IMR-90 (cell line): ENCODE results near the gene CD1D. TPM values are rescaled to one million over a fixed set of nuclear protein-coding genes. Genes with fewer than 3 reads are reported as not detected.

ENCODE experiments used
- ATAC-seq: fragments of 200-7000 bp; cut with Tn5 transposase; 2 replicates; pipeline ENCODE4 v1.9.1; 2020; ENCODE audit warnings: low read depth, mild to moderate bottlenecking, moderate library complexity
- BruUV-seq: library from RNA; stranded (reverse); fragments of 400-500 nt; replicated peaks from 2 replicates; lab custom pipeline; 2021; lab: Mats Ljungman, UMichigan
- CTCF ChIA-PET: fragments of 300-600 bp; formaldehyde crosslinking; extraction: SDS; loops from one replicate; lab custom pipeline; 2021; ENCODE audit warnings: antibody characterized with exemption; lab: Yijun Ruan, JAX
- POLR2A ChIA-PET: fragments of 300-600 bp; sonication (Branson Sonifier 250); formaldehyde crosslinking; loops from one replicate; lab custom pipeline; 2022; ENCODE audit warnings: antibody characterized with exemption; ENCODE audit not compliant: unreplicated experiment; lab: Charles Lee
- DNase-seq: peaks from one replicate; pipeline ENCODE4 v3.0.0; 2013
- H2AFZ ChIP-seq: replicated peaks from 2 replicates; pipeline ENCODE3; 2013; ENCODE audit warnings: low read length, mild to moderate bottlenecking; ENCODE audit not compliant: poor library complexity
- H2AK5ac ChIP-seq: 2 replicates; pipeline ENCODE4 v1.6.1; 2013; ENCODE audit warnings: low read depth, low read length, inconsistent platforms
- H2AK9ac ChIP-seq: replicated peaks from 2 replicates; pipeline ENCODE3; 2013; ENCODE audit warnings: mild to moderate bottlenecking, low read depth, low read length, moderate library complexity; ENCODE audit not compliant: poor library complexity
- H2BK120ac ChIP-seq: 2 replicates; pipeline ENCODE4 v1.6.1; 2013; ENCODE audit warnings: low read depth, low read length, inconsistent platforms
- H2BK15ac ChIP-seq: 3 replicates; pipeline ENCODE4 v1.6.1; 2013; ENCODE audit warnings: low read depth, low read length, inconsistent platforms
- H2BK20ac ChIP-seq: 2 replicates; pipeline ENCODE4 v1.6.1; 2013; ENCODE audit warnings: low read depth, mild to moderate bottlenecking, inconsistent platforms, low read length, moderate library complexity
- H2BK5ac ChIP-seq: 2 replicates; pipeline ENCODE4 v1.6.1; 2013; ENCODE audit warnings: mild to moderate bottlenecking, low read depth, low read length, inconsistent platforms; ENCODE audit not compliant: poor library complexity, severe bottlenecking
- H3K14ac ChIP-seq: replicated peaks from 2 replicates; pipeline ENCODE4 v1.6.1; 2013; ENCODE audit warnings: low read depth, low read length, inconsistent platforms
- H3K18ac ChIP-seq: 2 replicates; pipeline ENCODE4 v1.6.1; 2013; ENCODE audit warnings: low read depth, low read length, control low read depth
- H3K23ac ChIP-seq: 2 replicates; pipeline ENCODE4 v1.6.1; 2013; ENCODE audit warnings: low read depth, low read length, inconsistent platforms
- H3K27ac ChIP-seq: 2 replicates; pipeline ENCODE4 v1.5.1; 2013; ENCODE audit warnings: mild to moderate bottlenecking, control low read depth, low read length; ENCODE audit not compliant: insufficient read depth
- H3K27me3 ChIP-seq: 2 replicates; pipeline ENCODE4 v1.6.1; 2013; ENCODE audit warnings: low read length; ENCODE audit not compliant: control insufficient read depth, insufficient read depth
- H3K36me3 ChIP-seq: 2 replicates; pipeline ENCODE4 v1.6.1; 2013; ENCODE audit warnings: low read length, mixed read lengths; ENCODE audit not compliant: control insufficient read depth, insufficient read depth
- H3K4ac ChIP-seq: 2 replicates; pipeline ENCODE4 v1.6.1; 2013; ENCODE audit warnings: low read depth, low read length, inconsistent platforms
- H3K4me1 ChIP-seq: 2 replicates; pipeline ENCODE4 v1.6.1; 2013; ENCODE audit warnings: low read length, mixed read lengths; ENCODE audit not compliant: control insufficient read depth, insufficient read depth
- H3K4me2 ChIP-seq: 2 replicates; pipeline ENCODE4 v1.6.1; 2013; ENCODE audit warnings: low read depth, mild to moderate bottlenecking, control low read depth, low read length, moderate library complexity
- H3K4me3 ChIP-seq: 2 replicates; pipeline ENCODE4 v1.5.1; 2013; ENCODE audit warnings: low read depth, mild to moderate bottlenecking, control low read depth, low read length, moderate library complexity; ENCODE audit not compliant: insufficient read depth
- H3K56ac ChIP-seq: 2 replicates; pipeline ENCODE4 v1.6.1; 2013; ENCODE audit warnings: low read length, inconsistent platforms; ENCODE audit not compliant: insufficient read depth; ENCODE audit errors: extremely low read depth
- H3K79me1 ChIP-seq, 2 experiments: 2 replicates each; pipeline ENCODE4 v1.6.1; 2013; ENCODE audit warnings: low read length in 2 of 2, inconsistent platforms in 1 of 2, low read depth in 1 of 2
- H3K9ac ChIP-seq: 2 replicates; pipeline ENCODE4 v1.6.1; 2013; ENCODE audit warnings: low read depth, low read length, control low read depth
- H3K9me1 ChIP-seq: 2 replicates; pipeline ENCODE4 v1.6.1; 2013; ENCODE audit warnings: low read length, inconsistent platforms; ENCODE audit not compliant: insufficient read depth
- H3K9me3 ChIP-seq: 2 replicates; pipeline ENCODE4 v1.6.1; 2013; ENCODE audit warnings: low read length; ENCODE audit not compliant: control insufficient read depth, insufficient read depth
- H4K20me1 ChIP-seq: 2 replicates; pipeline ENCODE4 v1.6.1; 2013; ENCODE audit warnings: low read length, inconsistent platforms; ENCODE audit not compliant: insufficient read depth
- H4K5ac ChIP-seq: 2 replicates; pipeline ENCODE4 v1.6.1; 2013; ENCODE audit warnings: mild to moderate bottlenecking, low read depth, low read length, control low read depth
- H4K8ac ChIP-seq, 2 experiments: 2 replicates each; pipeline ENCODE4 v1.6.1; 2013; ENCODE audit warnings: low read depth in 2 of 2, low read length in 2 of 2, control low read depth in 1 of 2, inconsistent platforms in 1 of 2
- H4K91ac ChIP-seq: 2 replicates; pipeline ENCODE4 v1.6.1; 2013; ENCODE audit warnings: low read depth, low read length, inconsistent platforms; ENCODE audit not compliant: insufficient read depth
- CEBPB ChIP-seq: IDR thresholded peaks from 2 replicates; pipeline ENCODE4 v1.6.1; 2012; ENCODE audit warnings: low read depth, low read length, improper control_type of control experiment
- CTCF ChIP-seq: conservative IDR thresholded peaks from 2 replicates; pipeline ENCODE4 v1.5.1; 2012; ENCODE audit warnings: mild to moderate bottlenecking, low read depth, low read length, improper control_type of control experiment
- FOS ChIP-seq: fragments of 150-350 bp; IDR thresholded peaks from 2 replicates; pipeline ENCODE4 v1.6.1; 2016; ENCODE audit warnings: low read depth, low read length
- MAZ ChIP-seq: IDR thresholded peaks from 2 replicates; pipeline ENCODE4 v1.6.1; 2012; ENCODE audit warnings: low read depth, mild to moderate bottlenecking, low read length, improper control_type of control experiment, moderate library complexity, borderline replicate concordance
- RAD21 ChIP-seq: IDR thresholded peaks from 2 replicates; pipeline ENCODE4 v1.6.1; 2012; ENCODE audit warnings: low read length, improper control_type of control experiment
- SMC3 ChIP-seq: fragments of 150-350 bp; IDR thresholded peaks from 2 replicates; pipeline ENCODE4 v1.6.1; 2016; ENCODE audit warnings: low read depth, mild to moderate bottlenecking, antibody characterized with exemption, low read length, moderate library complexity
- WGBS, 2 experiments: methylation state at CpG; one replicate each; pipeline versions ENCODE4 v1.1.5 to v1.1.7; 2013; ENCODE audit warnings: missing lambda C conversion rate in 2 of 2; ENCODE audit not compliant: insufficient read length in 1 of 2; ENCODE audit errors: extremely low coverage in 2 of 2; 5-methylcytosine and 5-hydroxymethylcytosine counted together
- dilution Hi-C: fragments of 300-500 bp; cut with HindIII; formaldehyde crosslinking; loops from one replicate; pipeline ENCODE4 v1.14.3; 2018; ENCODE audit warnings: low sequenced_read_pairs; ENCODE audit not compliant: unreplicated experiment
- in situ Hi-C: fragments of 300-500 bp; cut with MboI; formaldehyde crosslinking; loops from 3 replicates; pipeline ENCODE4 v1.14.3; 2019; ENCODE audit warnings: low sequenced_read_pairs, inconsistent platforms, mixed read lengths
- intact Hi-C: fragments of 100-400 bp; cut with micrococcal nuclease; formaldehyde crosslinking; loops from 2 replicates; pipeline ENCODE4 v1.10.0; 2022
- polyA plus RNA-seq, 3 experiments: library from polyadenylated mRNA; depleted of rRNA; stranded (reverse); fragments of >200 nt; gene quantifications; 2 replicates each; pipeline ENCODE4 v1.2.3, GENCODE V29; 2012; ENCODE audit warnings: low replicate concordance in 1 of 3
- total RNA-seq: library from RNA; depleted of rRNA; stranded (reverse); fragments of >200 nt; gene quantifications from 2 replicates; pipeline ENCODE4 v1.2.3, GENCODE V29; 2012

The CD1D gene
- total and polyA plus RNA-seq, 2 of the 4 experiments (the other 2 are of a cell fraction), result not detected

DNA sequence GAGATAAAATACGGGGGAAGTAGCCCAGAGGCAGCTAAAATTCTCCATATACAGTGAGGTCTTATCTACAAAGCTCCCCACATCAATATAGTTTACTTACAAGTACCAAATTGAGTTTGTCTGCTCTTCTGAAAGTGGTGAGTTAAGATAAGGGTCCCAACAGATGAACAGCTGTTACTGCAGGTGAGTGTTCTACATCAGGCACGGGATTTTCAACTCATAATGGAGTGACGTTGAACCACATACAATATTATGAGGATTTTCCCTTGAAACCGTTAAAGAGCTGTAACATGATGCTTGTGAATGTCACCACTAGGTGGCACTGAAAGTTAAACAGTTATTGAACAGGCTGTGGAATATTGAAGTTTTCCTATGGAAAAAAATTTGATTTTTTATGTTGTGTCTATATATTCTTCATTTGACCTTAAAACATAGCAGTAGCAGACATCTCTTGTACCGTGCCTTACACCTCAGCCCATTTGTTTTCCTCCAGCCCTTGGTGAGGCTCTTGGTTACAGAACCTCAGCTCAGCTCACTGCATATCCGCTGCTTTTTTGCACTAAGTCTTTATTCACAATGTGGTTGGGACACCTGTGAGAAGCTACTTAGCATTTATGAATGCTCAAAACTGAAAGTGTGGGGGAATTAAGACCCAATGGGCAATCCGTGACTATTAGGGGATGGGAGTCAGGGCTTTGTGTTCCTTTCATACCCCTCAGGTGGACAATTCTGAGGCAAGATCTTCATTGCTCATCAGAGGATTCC lies 23.2 kb downstream of the CD1D start:
- ChIA-PET CTCF (interaction anchor here (0.5 to 3.7 kb wide), 10 partner anchors 9 to 1333 kb away, joined by 3 to 25 read pairs (median 4); a partner anchor contains a TSS), POLR2A (no interaction called here)
- no peak overlapping the region for H3K9ac ChIP-seq
- no peak overlapping the region for H2BK120ac ChIP-seq
- ATAC-seq (peak; percentile 93), DNase-seq (peak; percentile 76)
- no peaks in the 10 kb centered on the region for H3K27me3 ChIP-seq
- H3K23ac ChIP-seq, result no peak overlapping the region
- H2BK5ac ChIP-seq, result no peak overlapping the region
- H2BK20ac ChIP-seq, result no peak overlapping the region
- no peak overlapping the region for H3K18ac ChIP-seq
- no peak overlapping the region for H2AFZ ChIP-seq
- no peak overlapping the region for H3K56ac ChIP-seq
- H3K4me1 ChIP-seq, result no peaks in the 10 kb centered on the region
- H3K4me3 ChIP-seq, result no peak overlapping the region
- no peak overlapping the region for H2AK9ac ChIP-seq
- no peak overlapping the region for H2BK15ac ChIP-seq
- H3K4me2 ChIP-seq, result peak overlapping the region; percentile 33; the same call in 1 of the 2 replicates
- TF ChIP-seq RAD21, result peak; percentile 56
- no peak for TF ChIP-seq CEBPB
- peak; percentile 66 for TF ChIP-seq CTCF
- no peak for TF ChIP-seq MAZ
- TF ChIP-seq SMC3, result peak; percentile 57
- TF ChIP-seq FOS, result no peak
- no peak overlapping the region for H3K14ac ChIP-seq
- H3K27ac ChIP-seq, result no peak overlapping the region
- no peaks in the 10 kb centered on the region for H4K20me1 ChIP-seq
- in situ Hi-C loops, result loop anchor here (10.0 kb wide), 1 partner anchor 791 kb away; no protein-coding TSS in a partner anchor
- H2AK5ac ChIP-seq, result no peak overlapping the region
- no TSS peak for BruUV-seq
- H3K36me3 ChIP-seq, result no peaks in the 10 kb centered on the region
- dilution Hi-C loops, result no loop called here
- no peaks in the 10 kb centered on the region for H3K9me3 ChIP-seq
- no peak overlapping the region for H4K91ac ChIP-seq
- no CpG with 5 or more reads among the region's 7 CpGs for WGBS, 2 experiments
- no peak overlapping the region for H3K4ac ChIP-seq
- no peaks in the 10 kb centered on the region for H3K9me1 ChIP-seq
- intact Hi-C loops, result loop anchor here (1.0 kb wide), 2 partner anchors 794 to 868 kb away; no protein-coding TSS in a partner anchor
- no peak overlapping the region for H4K5ac ChIP-seq
- H4K8ac ChIP-seq, result no peak overlapping the region
- H3K79me1 ChIP-seq, result no peaks in the 10 kb centered on the region
